ENCODE results near the gene KCNQ1.

KCNQ1 gene

GRCh38 chr11:2536440-2536989 is 91.7 kb downstream of the KCNQ1 start:
- no peak overlapping the region for H3K4me3 Mint-ChIP-seq
- no peaks in the 10 kb centered on the region for H3K36me3 Mint-ChIP-seq
- no peak overlapping the region for H3K27ac Mint-ChIP-seq
- H3K4me1 Mint-ChIP-seq, result peaks cover 17% of the 10 kb centered on the region
- no peaks in the 10 kb centered on the region for H3K9me3 Mint-ChIP-seq
- DNase-seq (ENCODE audit: low spot score in 2 of 2) (no peak), ATAC-seq (no peak)

- no peaks in the 10 kb centered on the region for H3K9me3 Mint-ChIP-seq
- no peak overlapping the region for H3K27ac Mint-ChIP-seq
- H3K4me3 Mint-ChIP-seq, result no peak overlapping the region
- no peak for ATAC-seq
- DNase-seq (ENCODE audit: low spot score in 2 of 2), result no peak
- peaks cover 17% of the 10 kb centered on the region for H3K4me1 Mint-ChIP-seq
- no peaks in the 10 kb centered on the region for H3K36me3 Mint-ChIP-seq
Observed at GRCh38 chr11:2537010-2537705, 92.3 kb downstream of the KCNQ1 start.

GRCh38 chr11:2537896-2538724 is 93.3 kb downstream of the KCNQ1 start:
- no peak overlapping the region for H3K4me3 Mint-ChIP-seq
- H3K9me3 Mint-ChIP-seq, result no peaks in the 10 kb centered on the region
- H3K4me1 Mint-ChIP-seq, result peaks cover 7% of the 10 kb centered on the region
- no peak overlapping the region for H3K27ac Mint-ChIP-seq
- DNase-seq (ENCODE audit: low spot score in 2 of 2), result no peak
- ATAC-seq, result no peak
- no peaks in the 10 kb centered on the region for H3K36me3 Mint-ChIP-seq

- Mint-ChIP-seq H3K9me3 (no peaks in the 10 kb centered on the region), H3K4me1 (no peaks in the 10 kb centered on the region), H3K27ac (no peak overlapping the region), H3K36me3 (no peaks in the 10 kb centered on the region), H3K4me3 (no peak overlapping the region)
- no peak for DNase-seq (ENCODE audit: low spot score in 2 of 2)
- ATAC-seq, result no peak
Observed at GRCh38 chr11:2538951-2539350, 94.1 kb downstream of the KCNQ1 start.

GRCh38 chr11:2539371-2540222 is 94.8 kb downstream of the KCNQ1 start:
- ATAC-seq, result no peak
- no peak overlapping the region for H3K27ac Mint-ChIP-seq

GRCh38 chr11:2540223-2540991 is 95.6 kb downstream of the KCNQ1 start:
- DNase-seq (ENCODE audit: low spot score in 2 of 2) (no peak), ATAC-seq (no peak)
- no peaks in the 10 kb centered on the region for H3K36me3 Mint-ChIP-seq
- no peak overlapping the region for H3K4me3 Mint-ChIP-seq
- H3K4me1 Mint-ChIP-seq, result no peaks in the 10 kb centered on the region
- no peak overlapping the region for H3K27ac Mint-ChIP-seq
- no peaks in the 10 kb centered on the region for H3K9me3 Mint-ChIP-seq

More at GRCh38 chr11:2539371-2540222, 94.8 kb downstream of the KCNQ1 start:
- H3K9me3 Mint-ChIP-seq, result no peaks in the 10 kb centered on the region
- H3K4me1 Mint-ChIP-seq, result no peaks in the 10 kb centered on the region
- no peaks in the 10 kb centered on the region for H3K36me3 Mint-ChIP-seq
- DNase-seq (ENCODE audit: low spot score in 2 of 2), result no peak
- no peak overlapping the region for H3K4me3 Mint-ChIP-seq

GRCh38 chr11:2540992-2541680 is 96.3 kb downstream of the KCNQ1 start:
- Mint-ChIP-seq H3K4me3 (no peak overlapping the region), H3K36me3 (no peaks in the 10 kb centered on the region), H3K27ac (no peak overlapping the region), H3K9me3 (no peaks in the 10 kb centered on the region), H3K4me1 (no peaks in the 10 kb centered on the region)
- DNase-seq (ENCODE audit: low spot score in 2 of 2) (no peak), ATAC-seq (no peak)

- no peak for ATAC-seq
- no peak overlapping the region for H3K27ac Mint-ChIP-seq
- DNase-seq (ENCODE audit: low spot score in 2 of 2), result no peak
- no peaks in the 10 kb centered on the region for H3K9me3 Mint-ChIP-seq
- no peak overlapping the region for H3K4me3 Mint-ChIP-seq
- H3K36me3 Mint-ChIP-seq, result no peaks in the 10 kb centered on the region
- no peaks in the 10 kb centered on the region for H3K4me1 Mint-ChIP-seq
Observed at GRCh38 chr11:2541881-2542361, 97.1 kb downstream of the KCNQ1 start.

GRCh38 chr11:2542406-2542805 is 97.6 kb downstream of the KCNQ1 start:
- Mint-ChIP-seq H3K9me3 (no peaks in the 10 kb centered on the region), H3K27ac (no peak overlapping the region), H3K36me3 (no peaks in the 10 kb centered on the region), H3K4me3 (no peak overlapping the region), H3K4me1 (no peaks in the 10 kb centered on the region)
- DNase-seq (ENCODE audit: low spot score in 2 of 2) (no peak), ATAC-seq (no peak)

GRCh38 chr11:2547806-2548205 is 103.0 kb downstream of the KCNQ1 start:
- no peak for DNase-seq (ENCODE audit: low spot score in 2 of 2)
- no peak overlapping the region for H3K4me3 Mint-ChIP-seq
- H3K36me3 Mint-ChIP-seq, result no peaks in the 10 kb centered on the region
- H3K27ac Mint-ChIP-seq, result no peak overlapping the region
- H3K4me1 Mint-ChIP-seq, result no peaks in the 10 kb centered on the region
- H3K9me3 Mint-ChIP-seq, result no peaks in the 10 kb centered on the region
- ATAC-seq, result no peak

- H3K36me3 Mint-ChIP-seq, result no peaks in the 10 kb centered on the region
Observed at GRCh38 chr11:2548596-2548995, 103.8 kb downstream of the KCNQ1 start.

GRCh38 chr11:2549080-2549479 is 104.3 kb downstream of the KCNQ1 start:
- ATAC-seq (peak; percentile 13), DNase-seq (ENCODE audit: low spot score in 2 of 2) (no peak)
- Mint-ChIP-seq H3K36me3 (no peaks in the 10 kb centered on the region), H3K4me3 (no peak overlapping the region), H3K27ac (no peak overlapping the region), H3K9me3 (no peaks in the 10 kb centered on the region), H3K4me1 (no peaks in the 10 kb centered on the region)

More at GRCh38 chr11:2548596-2548995, 103.8 kb downstream of the KCNQ1 start:
- H3K9me3 Mint-ChIP-seq, result no peaks in the 10 kb centered on the region
- no peak for DNase-seq (ENCODE audit: low spot score in 2 of 2)
- no peak for ATAC-seq
- no peaks in the 10 kb centered on the region for H3K4me1 Mint-ChIP-seq
- no peak overlapping the region for H3K4me3 Mint-ChIP-seq
- no peak overlapping the region for H3K27ac Mint-ChIP-seq

- ATAC-seq (peak; percentile 16), DNase-seq (ENCODE audit: low spot score in 2 of 2) (no peak)
- no peak overlapping the region for H3K27ac Mint-ChIP-seq
- H3K9me3 Mint-ChIP-seq, result no peaks in the 10 kb centered on the region
- H3K36me3 Mint-ChIP-seq, result no peaks in the 10 kb centered on the region
- H3K4me1 Mint-ChIP-seq, result no peaks in the 10 kb centered on the region
- no peak overlapping the region for H3K4me3 Mint-ChIP-seq
Observed at GRCh38 chr11:2549491-2549875, 104.7 kb downstream of the KCNQ1 start.
